Bronchial epithelial cell (primary cell): ENCODE measurements around the gene CD248. TPM values are rescaled to one million over a fixed set of nuclear protein-coding genes. Genes with fewer than 3 reads are reported as not detected.

Experiments
- DNase-seq: peaks from one replicate; pipeline ENCODE4 v3.0.0-alpha.2; 2010; ENCODE audit warnings: low read depth
- FAIRE-seq: peaks from 2 replicates; lab custom pipeline; 2011; peaks lifted over from hg19 to GRCh38; lab: Jason Lieb, UNC
- H3K27me3 ChIP-seq: 2 replicates; pipeline ENCODE4 v1.5.1; 2011; ENCODE audit warnings: low read length; ENCODE audit not compliant: control insufficient read depth, insufficient read depth
- H3K36me3 ChIP-seq: 2 replicates; pipeline ENCODE4 v1.5.1; 2011; ENCODE audit warnings: low read length; ENCODE audit not compliant: control insufficient read depth, insufficient read depth
- H3K4me3 ChIP-seq: 2 replicates; pipeline ENCODE4 v1.5.1; 2011; ENCODE audit warnings: mild to moderate bottlenecking, low read depth, low read length, control low read depth
- total RNA-seq: library from RNA; depleted of rRNA; stranded (reverse); fragments of >200 nt; gene quantifications from 2 replicates; pipeline ENCODE4 v1.2.1, GENCODE V29; 2014
- TF ChIP-seq, protein P1 (sequence below): IDR thresholded peaks from 2 replicates; pipeline ENCODE4 v1.5.1; 2011; ENCODE audit warnings: mild to moderate bottlenecking, moderate library complexity, low read length, control low read depth, inconsistent platforms; ENCODE audit not compliant: insufficient read depth, severe bottlenecking

The CD248 gene
- total RNA-seq, 1 donor from 2014 or later = under 0.01 TPM

DNA sequence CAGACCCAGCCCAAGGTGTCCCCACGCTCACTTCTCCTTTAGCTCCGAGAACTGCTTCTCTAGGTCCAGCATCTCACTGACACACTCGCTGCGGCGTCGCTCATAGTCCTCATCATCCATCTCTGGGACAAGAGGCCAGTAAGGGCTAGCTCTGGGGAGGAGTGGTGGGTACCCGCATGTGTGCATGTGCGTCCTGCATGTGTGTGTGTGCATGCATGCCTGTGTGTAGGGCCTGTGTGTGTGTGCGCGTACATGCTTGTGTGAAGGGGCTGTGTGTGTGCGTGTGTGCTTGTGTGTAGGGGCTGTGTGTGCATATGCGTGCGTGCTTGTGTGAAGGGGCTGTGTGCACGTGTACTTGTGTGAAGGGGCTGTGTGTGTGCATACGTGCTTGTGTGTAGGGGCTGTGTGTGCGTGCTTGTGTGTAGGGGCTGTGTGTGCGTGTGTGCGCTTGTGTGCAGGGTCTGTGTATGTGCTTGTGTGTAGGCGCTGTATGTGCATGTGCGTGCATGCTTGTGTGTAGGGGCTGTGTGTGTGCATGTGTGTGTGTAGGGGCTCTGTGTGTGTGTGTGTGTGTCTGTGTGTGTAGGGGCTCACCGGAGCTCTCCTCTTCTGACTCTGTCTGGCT lies 24.8 kb upstream of the CD248 start:
- no peak for DNase-seq
- Histone ChIP-seq H3K36me3 (peaks cover 26% of the 10 kb centered on the region), H3K4me3 (no peak overlapping the region), H3K27me3 (no peaks in the 10 kb centered on the region)
- TF ChIP-seq, protein P1, sequence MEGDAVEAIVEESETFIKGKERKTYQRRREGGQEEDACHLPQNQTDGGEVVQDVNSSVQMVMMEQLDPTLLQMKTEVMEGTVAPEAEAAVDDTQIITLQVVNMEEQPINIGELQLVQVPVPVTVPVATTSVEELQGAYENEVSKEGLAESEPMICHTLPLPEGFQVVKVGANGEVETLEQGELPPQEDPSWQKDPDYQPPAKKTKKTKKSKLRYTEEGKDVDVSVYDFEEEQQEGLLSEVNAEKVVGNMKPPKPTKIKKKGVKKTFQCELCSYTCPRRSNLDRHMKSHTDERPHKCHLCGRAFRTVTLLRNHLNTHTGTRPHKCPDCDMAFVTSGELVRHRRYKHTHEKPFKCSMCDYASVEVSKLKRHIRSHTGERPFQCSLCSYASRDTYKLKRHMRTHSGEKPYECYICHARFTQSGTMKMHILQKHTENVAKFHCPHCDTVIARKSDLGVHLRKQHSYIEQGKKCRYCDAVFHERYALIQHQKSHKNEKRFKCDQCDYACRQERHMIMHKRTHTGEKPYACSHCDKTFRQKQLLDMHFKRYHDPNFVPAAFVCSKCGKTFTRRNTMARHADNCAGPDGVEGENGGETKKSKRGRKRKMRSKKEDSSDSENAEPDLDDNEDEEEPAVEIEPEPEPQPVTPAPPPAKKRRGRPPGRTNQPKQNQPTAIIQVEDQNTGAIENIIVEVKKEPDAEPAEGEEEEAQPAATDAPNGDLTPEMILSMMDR = no peak
- no peak for FAIRE-seq

DNA sequence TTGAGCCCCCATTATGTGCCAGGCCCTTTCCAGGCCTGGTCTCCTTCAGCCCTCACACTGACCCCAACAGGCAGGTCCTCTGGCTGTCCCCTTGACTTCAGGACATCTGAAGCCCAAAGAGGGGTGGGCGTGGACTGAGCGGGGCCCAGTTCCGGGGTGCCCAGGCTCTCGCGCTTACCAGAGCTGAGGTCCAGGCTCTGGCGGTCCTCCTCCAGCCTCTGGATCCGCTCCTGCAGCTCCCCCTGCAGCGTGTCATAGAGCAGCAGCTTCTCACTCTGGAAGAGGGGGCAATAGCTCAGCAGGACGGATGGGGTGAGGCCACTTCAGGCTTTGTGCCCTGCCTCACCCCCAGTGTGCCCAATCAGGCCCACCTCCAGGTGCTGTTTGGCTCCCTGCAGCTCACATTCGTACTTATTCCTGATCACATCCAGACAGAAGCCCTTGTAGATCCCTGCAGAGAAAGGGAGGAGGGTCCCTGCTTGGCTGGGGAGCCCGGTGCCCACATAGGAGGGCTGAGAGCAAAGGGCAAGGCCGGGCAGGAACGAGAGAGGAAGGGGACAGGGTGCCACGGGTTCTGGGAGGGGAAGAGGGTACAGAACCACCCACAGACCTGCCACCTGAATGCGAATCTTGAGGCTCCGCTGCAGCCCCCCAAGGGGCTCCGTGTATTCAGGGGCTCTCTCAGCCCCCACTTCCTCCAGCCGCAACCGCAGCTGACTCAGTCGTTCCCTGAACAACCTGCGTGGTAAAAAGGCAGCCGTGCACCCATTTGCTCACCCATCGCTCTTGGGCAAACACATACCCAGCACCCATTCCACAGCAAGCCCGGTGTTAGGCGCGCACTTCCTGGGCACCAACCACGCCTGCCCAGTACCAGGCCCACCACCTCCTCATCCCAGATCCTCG lies 24.0 kb upstream of the CD248 start:
- Histone ChIP-seq H3K36me3 (peaks cover 26% of the 10 kb centered on the region), H3K27me3 (no peaks in the 10 kb centered on the region), H3K4me3 (no peak overlapping the region)
- TF ChIP-seq, protein P1 = no peak
- FAIRE-seq (no peak), DNase-seq (no peak)

DNA sequence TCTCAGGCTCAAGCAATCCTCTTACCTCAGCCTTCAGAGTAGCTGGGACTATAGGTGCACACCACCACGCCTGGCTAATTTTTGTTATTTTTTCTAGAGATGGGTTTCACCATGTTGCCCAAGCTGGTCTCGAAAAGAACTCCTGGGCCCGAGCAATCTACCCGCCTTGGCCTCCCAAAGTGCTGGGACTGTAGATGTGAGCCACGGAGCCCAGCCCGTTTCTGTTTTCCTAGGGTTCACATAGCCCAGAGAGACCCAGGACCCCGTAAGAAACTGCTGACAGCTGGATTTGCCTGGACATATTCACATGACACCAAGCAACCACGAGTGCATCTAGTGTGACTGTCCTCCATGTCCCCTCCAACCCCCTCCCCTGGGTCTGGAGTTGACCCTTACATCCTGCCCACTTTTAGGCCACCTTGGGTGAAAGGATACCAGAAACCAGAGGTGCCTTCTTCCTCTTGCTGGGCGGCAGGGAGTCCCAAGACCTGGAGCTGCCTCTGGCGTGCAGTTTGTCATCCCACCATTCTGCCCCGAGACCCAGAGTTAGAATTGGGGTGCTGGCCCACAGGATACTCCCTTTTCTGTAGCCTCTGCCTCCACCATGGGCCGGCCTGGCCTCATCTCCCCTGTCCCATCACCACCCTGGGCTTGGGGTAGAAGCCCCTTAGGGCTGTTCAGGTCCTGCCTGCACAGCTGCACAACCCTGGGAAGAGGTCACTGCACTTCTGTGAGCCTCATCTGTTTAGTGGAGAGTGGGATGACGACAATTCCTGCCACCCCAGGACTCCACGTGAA lies 23.0 kb upstream of the CD248 start:
- Histone ChIP-seq H3K36me3 (peaks cover 32% of the 10 kb centered on the region), H3K27me3 (no peaks in the 10 kb centered on the region), H3K4me3 (no peak overlapping the region)
- FAIRE-seq (no peak), DNase-seq (no peak)
- TF ChIP-seq, protein P1 = no peak

DNA sequence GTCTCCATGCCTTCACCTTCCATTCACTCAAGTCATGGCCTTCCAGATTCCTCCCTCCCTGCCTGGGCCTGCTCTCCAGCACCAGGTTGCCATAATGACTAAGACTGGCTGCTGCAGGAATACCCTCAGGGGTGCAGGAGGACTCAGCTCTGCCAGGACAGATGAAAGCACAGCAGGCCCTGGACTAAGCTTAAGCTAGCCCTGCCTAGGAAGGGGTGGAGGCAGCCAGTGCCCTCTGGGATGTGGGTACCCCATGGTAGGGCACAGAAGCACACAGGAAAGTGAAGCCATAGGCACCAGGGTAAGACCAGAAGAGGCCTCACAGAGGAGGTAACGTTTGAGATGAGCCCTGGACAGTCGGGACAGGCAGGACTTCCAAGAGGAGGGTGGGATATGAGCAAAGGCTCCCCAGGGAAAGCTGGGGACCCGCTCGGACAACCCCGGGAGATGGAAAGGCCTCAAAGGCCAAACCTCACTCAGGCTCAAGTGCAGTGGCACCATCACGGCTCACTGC lies 22.4 kb upstream of the CD248 start:
- H3K27me3 ChIP-seq = no peaks in the 10 kb centered on the region
- TF ChIP-seq, protein P1 = no peak
- FAIRE-seq (peak; percentile 98), DNase-seq (peak; percentile 98)
- H3K36me3 ChIP-seq = peaks cover 38% of the 10 kb centered on the region
- no peak overlapping the region for H3K4me3 ChIP-seq

DNA sequence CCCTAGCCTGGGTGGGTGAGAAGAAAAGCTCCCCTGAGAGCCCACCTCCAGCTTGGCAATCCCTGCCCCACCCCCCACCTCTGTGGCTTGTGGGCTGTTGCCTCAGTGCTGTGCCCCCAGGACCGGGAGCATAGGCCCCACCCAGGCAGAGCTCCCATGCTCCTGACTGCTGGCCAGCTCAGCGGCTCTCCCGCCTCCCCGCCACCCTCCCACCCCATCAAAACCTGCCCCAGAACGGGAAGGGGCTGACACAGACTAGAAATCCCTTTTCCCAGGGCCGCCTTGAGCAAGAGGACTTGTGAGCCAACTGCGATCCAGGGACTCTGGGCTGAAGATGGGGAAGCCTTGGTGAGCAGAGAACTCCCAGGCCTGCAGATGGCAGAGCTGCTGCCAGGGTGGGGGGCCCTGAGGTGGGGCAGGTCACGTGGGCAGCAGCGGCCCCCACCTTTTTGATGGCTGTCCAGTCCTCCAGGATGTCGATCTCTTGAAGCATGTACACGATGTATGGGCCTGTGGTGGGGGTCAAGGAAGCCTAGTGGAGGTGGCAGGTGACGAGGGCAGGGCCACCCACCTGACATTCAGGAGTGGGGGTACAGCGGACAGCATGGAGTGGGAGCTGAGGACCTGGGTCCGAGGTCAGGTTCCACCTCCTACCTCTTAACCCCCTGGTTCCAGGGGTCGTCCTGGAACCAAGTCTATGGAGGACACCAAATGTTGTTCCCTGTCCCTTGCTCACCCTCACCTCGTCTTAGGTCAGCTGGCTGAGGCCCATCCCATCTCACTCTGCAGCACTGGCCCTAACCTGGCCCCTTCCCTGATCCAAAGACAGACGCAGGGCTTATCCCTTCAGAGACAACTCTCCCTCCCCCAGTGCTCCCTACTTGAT lies 21.7 kb upstream of the CD248 start:
- Histone ChIP-seq H3K36me3 (peaks cover 42% of the 10 kb centered on the region), H3K4me3 (no peak overlapping the region), H3K27me3 (no peaks in the 10 kb centered on the region)
- DNase-seq (no peak), FAIRE-seq (no peak)
- TF ChIP-seq, protein P1 = no peak
